ENCODE data around the gene HOXA3. TPM values are rescaled to one million over a fixed set of nuclear protein-coding genes. Genes with fewer than 3 reads are reported as not detected.

The HOXA3 gene
- 0.72 TPM for total RNA-seq
- long read RNA-seq = 0 reads

DNA sequence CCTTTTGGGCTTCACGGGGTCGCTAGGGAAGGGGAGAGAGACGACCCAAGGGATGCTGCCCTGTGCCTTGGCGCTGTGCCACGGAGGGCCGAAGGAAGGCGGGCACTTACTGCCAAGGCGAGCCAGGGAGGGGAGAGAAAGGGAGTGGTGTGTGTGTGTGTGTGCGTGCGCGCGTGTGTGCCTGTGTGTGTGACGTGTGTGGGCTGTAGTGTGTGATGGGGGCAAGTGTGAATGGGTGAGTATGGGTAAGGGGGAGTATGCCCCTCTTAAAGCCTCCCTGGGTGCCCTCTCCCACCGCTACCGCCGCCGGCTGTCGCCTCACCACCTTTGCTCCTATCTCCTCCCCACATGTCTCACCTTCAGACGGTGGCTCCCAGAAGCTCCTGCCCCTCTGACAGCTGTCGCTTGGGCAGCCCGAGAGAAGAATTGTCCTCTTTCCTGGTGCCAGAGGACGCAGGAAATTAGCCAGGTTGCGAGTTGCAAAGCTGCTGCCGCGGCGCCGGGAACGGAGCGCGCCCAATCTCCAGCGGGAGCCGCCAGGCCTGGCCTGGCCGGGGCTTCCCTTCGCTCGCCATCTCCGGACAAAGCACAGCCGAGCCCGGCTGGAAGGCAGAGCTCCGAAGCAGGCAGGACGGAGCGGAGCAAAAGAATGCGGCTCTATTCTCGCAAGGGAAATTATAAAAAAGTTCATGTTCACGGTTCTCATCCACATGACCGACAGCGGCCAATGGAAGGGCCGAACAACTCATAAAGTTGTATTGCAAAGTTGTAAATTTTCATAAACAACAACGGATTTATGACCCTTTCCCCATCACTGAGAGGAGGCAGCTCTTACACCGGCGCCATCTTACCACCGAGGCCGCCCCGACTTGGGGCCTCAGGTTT is at the start of gene HOXA3:
Gene HOXA3 (minus strand): TSS at position 653 of the 885 bp plus-strand sequence. CDS start 41,943 bp downstream, outside the sequence.
- intact Hi-C loops (cut with micrococcal nuclease) = no loop called here
- DNase-seq = no peak
- ATAC-seq = no peak

DNA sequence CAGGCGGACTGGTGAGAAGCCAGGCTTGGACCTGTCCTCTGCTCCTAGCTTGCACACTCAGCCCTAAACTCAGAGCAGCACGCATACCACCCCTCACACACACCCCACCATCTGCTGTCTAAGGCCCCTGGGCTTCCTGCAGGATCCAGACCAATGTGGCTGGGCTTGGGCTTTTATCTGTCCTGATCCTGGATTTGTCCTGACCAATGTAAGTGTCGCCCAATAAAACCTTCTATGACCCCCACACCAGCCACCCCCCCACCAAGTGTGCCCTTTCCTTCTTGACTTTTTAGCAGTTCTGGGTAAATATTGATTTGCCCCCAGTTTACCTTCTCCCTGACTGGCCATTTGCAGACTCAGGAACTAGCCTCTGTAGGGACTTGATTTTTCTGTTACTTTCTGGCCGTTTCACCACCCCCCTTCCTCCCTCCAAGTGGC is 49.2 kb upstream of the HOXA3 start:
- intact Hi-C loops (cut with micrococcal nuclease) = no loop called here
- ATAC-seq (no peak), DNase-seq (no peak)

DNA sequence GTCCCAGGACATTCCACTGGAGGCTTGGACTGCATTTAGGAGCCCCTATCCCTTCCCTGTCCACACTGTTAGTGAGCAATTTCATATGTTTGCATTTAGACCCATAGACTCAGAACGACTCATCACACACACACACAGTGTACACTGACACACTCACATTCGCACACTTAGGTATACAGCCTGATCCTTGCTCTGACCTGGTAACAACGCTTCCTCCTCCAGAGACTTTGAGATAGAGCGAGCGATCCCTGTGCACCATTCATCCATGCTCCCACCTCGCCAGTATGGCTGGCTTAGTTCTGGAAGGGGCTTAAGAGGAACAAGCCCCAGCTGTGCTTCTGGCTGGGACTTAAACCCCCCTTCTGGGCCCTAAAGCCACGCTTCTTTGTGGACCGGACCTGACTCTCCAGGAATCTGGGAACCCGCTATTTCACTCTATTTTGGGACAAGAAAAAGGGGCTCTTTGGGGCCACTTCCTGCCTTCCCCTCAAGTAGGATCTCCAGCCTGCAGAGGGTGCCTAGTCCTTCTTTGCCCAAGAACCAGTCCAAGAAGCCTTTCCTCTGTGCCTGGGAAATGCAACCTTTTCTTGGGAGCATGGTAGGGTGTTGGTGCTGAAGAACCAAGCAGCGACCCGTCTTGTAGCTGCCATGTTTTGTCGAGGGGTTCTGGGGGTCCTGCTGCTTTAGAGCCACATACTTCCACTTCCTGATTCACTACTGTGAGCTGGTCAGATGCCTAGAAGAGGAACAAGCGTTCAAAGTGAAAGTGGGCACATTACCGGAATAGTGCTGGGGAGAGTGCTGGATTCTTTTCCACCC is 48.6 kb upstream of the HOXA3 start:
- DNase-seq (no peak), ATAC-seq (no peak)
- intact Hi-C loops (cut with micrococcal nuclease) = no loop called here

- DNase-seq (no peak), ATAC-seq (peak; percentile 45)
- intact Hi-C loops (cut with micrococcal nuclease) = no loop called here
These were observed 47.7 kb upstream of the HOXA3 start, which contains the start of gene HOXA13 for GRCh38 chr7:27199849-27200760. Gene HOXA13 (minus strand): TSS chr7:27200091. CDS start chr7:27200077, 14 bp downstream.

GRCh38 chr7:27198871-27199801 is 46.8 kb upstream of the HOXA3 start:
- intact Hi-C loops (cut with micrococcal nuclease) = no loop called here
- DNase-seq (no peak), ATAC-seq (no peak)

GRCh38 chr7:27198138-27198841 is 45.9 kb upstream of the HOXA3 start:
- intact Hi-C loops (cut with micrococcal nuclease) = no loop called here
- ATAC-seq (no peak), DNase-seq (no peak)

GRCh38 chr7:27197137-27198042 is 45.0 kb upstream of the HOXA3 start:
- intact Hi-C loops (cut with micrococcal nuclease) = no loop called here
- ATAC-seq = no peak
- no peak for DNase-seq

GRCh38 chr7:27196287-27196767 is 43.9 kb upstream of the HOXA3 start:
- ATAC-seq (peak; percentile 52), DNase-seq (peak; percentile 91)
- intact Hi-C loops (cut with micrococcal nuclease) = no loop called here

DNA sequence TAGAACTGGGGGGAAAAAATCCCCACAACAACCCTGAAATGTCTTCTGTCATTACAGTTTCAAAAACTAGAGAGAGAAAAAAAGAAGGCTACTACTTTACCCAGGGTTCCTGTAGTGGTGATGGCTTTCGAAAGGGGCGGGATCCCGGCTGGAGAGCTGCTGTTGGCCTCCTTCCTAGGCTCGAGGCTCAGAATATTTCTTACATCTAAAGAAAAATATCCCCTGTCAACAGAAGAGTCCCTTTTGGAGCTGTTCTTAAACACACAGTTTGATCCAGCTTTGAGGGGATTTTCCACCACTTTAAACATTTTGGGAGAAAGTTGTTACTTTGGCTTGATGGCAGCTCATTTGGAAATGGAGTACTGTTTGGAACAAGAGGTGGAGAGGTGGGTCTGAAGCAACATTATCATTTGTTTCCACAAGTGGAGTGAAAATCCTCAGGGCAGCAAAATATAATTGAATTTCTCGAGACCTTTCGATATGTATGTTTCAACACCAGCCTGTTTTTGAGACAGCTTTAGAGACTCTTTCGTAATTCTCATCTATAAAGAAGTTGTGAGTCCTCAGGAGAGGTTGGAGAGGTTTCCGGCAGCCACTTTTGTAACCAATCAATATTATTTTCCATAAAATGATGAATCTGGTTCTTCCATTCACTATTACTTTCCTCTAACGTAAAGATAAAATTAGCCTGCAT is 42.5 kb upstream of the HOXA3 start:
- DNase-seq = no peak
- intact Hi-C loops (cut with micrococcal nuclease) = no loop called here
- ATAC-seq = no peak

- no peak for DNase-seq
- ATAC-seq = no peak
- intact Hi-C loops (cut with micrococcal nuclease) = no loop called here
These were observed 41.6 kb upstream of the HOXA3 start for GRCh38 chr7:27194002-27194352.

GRCh38 chr7:27193335-27194001 is 41.1 kb upstream of the HOXA3 start:
- DNase-seq (no peak), ATAC-seq (no peak)
- intact Hi-C loops (cut with micrococcal nuclease) = no loop called here

- intact Hi-C loops (cut with micrococcal nuclease) = no loop called here
- ATAC-seq (no peak), DNase-seq (peak; percentile 47)
These were observed 40.4 kb upstream of the HOXA3 start for GRCh38 chr7:27192546-27193334.

DNA sequence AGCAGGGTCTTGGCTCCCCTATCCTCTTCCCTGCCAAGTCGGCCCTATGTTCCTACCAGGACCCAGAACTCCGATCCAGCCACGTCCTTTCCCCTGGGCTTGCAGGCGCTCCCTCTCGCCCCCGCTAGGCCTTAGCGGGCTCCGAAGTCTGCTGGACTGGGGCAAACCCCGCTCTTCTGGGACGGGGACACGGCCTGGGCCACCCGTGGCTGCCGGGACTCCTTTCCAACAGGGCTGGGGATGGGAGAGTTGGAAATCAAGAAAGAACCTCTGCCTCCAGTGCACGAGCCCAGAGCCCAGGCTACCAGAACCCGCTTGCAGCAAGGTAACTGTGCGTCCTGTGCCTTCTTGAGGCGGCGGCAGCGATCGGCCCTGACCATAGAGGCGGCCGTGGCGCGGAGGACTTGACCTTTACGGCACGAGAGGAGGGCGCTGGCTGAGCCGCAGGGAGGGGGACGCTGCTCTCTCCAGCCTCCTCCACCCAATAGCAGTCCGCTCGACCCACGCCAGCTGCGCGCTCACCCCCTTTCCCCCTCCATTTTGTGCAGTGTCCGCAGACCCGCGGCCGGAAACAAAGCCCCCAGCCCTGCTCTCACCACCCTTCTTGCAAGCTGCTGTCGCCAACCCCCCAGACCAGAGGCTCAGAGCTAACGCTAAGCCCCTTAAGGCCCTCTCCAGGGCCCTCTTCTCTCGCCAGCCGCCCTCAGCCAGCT is 39.6 kb upstream of the HOXA3 start:
- intact Hi-C loops (cut with micrococcal nuclease) = no loop called here
- ATAC-seq = no peak
- DNase-seq = no peak

DNA sequence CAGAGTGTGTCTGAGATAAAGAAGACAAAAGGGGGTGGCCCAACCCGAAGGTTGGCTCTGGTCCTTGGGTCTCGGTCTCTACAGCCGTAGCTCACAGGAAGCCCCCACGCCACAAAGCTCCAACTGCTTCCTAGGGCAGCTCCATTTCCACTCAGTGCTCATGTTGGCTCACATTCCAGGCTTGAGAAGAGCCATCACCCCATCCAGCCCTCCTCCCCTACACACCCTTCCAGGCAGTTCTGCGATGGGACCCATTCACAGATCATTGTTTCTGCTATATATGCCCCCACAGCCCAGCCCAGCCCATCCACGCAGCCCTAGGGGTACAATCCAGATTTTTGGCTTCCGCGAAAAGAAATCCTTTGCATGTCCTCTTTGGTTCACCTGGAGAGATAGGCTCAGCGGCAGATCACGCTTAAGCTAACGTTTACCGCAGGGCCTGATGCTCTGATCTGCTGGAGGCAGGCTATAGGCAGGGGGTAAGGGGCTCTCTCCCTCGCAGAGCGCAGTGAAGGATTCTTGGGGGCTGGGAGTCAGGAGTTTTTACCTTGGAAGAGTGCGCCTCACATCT is 38.9 kb upstream of the HOXA3 start:
- DNase-seq = no peak
- intact Hi-C loops (cut with micrococcal nuclease) = no loop called here

More for the DNA sequence above, 38.9 kb upstream of the HOXA3 start:
- no peak for ATAC-seq
